NCI-H526 treated with DMSO at 0.1 percent for 48 hours (cell line): Measurements from ENCODE around the gene ADORA2A.

Experiments
- DNase-seq: peaks from one replicate; lab custom pipeline; 2025; lab: John Stamatoyannopoulos, UW

The ADORA2A gene

GRCh38 chr22:24403346-24403745 lies 24.1 kb upstream of the ADORA2A start:
- DNase-seq = no peak

- no peak for DNase-seq
These were observed 22.7 kb upstream of the ADORA2A start for GRCh38 chr22:24404561-24405275.

GRCh38 chr22:24405631-24406321 lies 21.6 kb upstream of the ADORA2A start:
- DNase-seq = no peak

GRCh38 chr22:24406322-24407277 lies 20.8 kb upstream of the ADORA2A start:
- DNase-seq = no peak

- DNase-seq = no peak
These were observed 20.1 kb upstream of the ADORA2A start for GRCh38 chr22:24407278-24407665.

GRCh38 chr22:24407884-24408283 lies 19.5 kb upstream of the ADORA2A start:
- DNase-seq = no peak

- DNase-seq = no peak
These were observed 18.8 kb upstream of the ADORA2A start for GRCh38 chr22:24408630-24409029.

GRCh38 chr22:24409707-24410106 lies 17.7 kb upstream of the ADORA2A start:
- DNase-seq = no peak

- DNase-seq = no peak
These were observed 17.1 kb upstream of the ADORA2A start for GRCh38 chr22:24410110-24410856.

- DNase-seq = no peak
These were observed 16.0 kb upstream of the ADORA2A start for GRCh38 chr22:24411256-24412004.

- no peak for DNase-seq
These were observed 15.1 kb upstream of the ADORA2A start for GRCh38 chr22:24412274-24412673.

- DNase-seq = no peak
These were observed 14.1 kb upstream of the ADORA2A start for GRCh38 chr22:24413271-24413670.

GRCh38 chr22:24413736-24414385 lies 13.5 kb upstream of the ADORA2A start:
- DNase-seq = no peak

GRCh38 chr22:24414523-24414922 lies 12.9 kb upstream of the ADORA2A start:
- DNase-seq = no peak

- DNase-seq = no peak
These were observed 12.1 kb upstream of the ADORA2A start for GRCh38 chr22:24414984-24415945.

GRCh38 chr22:24416095-24416494 lies 11.3 kb upstream of the ADORA2A start:
- DNase-seq = no peak

GRCh38 chr22:24416611-24417010 lies 10.8 kb upstream of the ADORA2A start:
- DNase-seq = no peak

GRCh38 chr22:24417200-24417599 lies 10.2 kb upstream of the ADORA2A start:
- no peak for DNase-seq

- DNase-seq = no peak
These were observed 9.3 kb upstream of the ADORA2A start for GRCh38 chr22:24417901-24418641.
